ENCODE data around the gene TEAD4. TPM values are rescaled to one million over a fixed set of nuclear protein-coding genes. Genes with fewer than 3 reads are reported as not detected.

The TEAD4 gene
- total RNA-seq, 2 donors from 2014 or later = 35.7 to 82.5 TPM

DNA sequence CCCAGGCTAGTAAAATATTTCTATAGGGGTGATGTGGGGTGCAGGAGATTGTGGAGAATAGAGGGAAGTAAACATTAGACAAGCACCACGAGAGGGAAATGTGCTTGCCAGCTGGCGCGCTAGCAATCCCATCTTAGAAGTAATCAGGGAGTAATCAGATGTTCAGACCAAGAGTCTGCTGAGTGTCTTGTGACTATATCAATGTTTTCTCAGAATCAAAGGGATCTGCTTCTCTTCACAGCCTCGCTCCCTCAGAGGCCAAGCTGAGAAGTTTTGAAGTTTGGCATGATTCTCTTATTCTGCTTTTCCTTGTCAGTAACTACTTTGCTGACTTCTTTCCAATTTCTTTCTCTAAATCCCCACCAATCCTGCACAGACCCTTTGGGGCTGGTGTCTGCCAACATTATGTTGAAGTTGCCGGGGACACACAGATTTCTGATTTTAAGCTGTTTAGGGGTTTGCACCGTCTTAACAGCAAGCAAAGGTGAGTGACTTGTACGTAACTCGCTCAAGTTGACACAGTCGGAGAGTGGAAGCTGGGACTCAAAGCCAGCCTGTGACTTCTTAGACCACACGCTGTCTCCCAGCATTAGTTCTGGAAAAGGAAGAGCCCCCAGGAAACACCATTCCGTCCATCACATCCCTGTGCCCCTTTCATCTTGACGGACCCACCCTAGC, 96.0 kb downstream of the TEAD4 start:
- Histone ChIP-seq H3K27me3 (ENCODE audit: control insufficient read depth, insufficient read depth, low read length, poor library complexity, severe bottlenecking) (no peaks in the 10 kb centered on the region), H3K4me3 (ENCODE audit: low read length) (no peak overlapping the region), H3K36me3 (ENCODE audit: control insufficient read depth, insufficient read depth, low read length) (no peaks in the 10 kb centered on the region), H3K27ac (ENCODE audit: low read depth, low read length) (no peak overlapping the region), H3K9me3 (ENCODE audit: control insufficient read depth, low read length) (no peaks in the 10 kb centered on the region), H3K9ac (ENCODE audit: extremely low read depth, low read length, poor library complexity, severe bottlenecking) (no peak overlapping the region), H3K4me1 (ENCODE audit: control insufficient read depth, insufficient read depth, low read length) (no peaks in the 10 kb centered on the region)
- 83 to 84% methylated on average over 11 to 12 of the region's 12 CpGs for WGBS, 2 experiments (ENCODE audit: insufficient coverage in 1 of 2, insufficient read length in 1 of 2)
- H3K27me3 Mint-ChIP-seq (ENCODE audit: insufficient read depth) = peaks cover 8% of the 10 kb centered on the region
- DNase-seq = no peak
- H3K9me3 Mint-ChIP-seq = peaks cover 4% of the 10 kb centered on the region
- TF ChIP-seq, protein P1, sequence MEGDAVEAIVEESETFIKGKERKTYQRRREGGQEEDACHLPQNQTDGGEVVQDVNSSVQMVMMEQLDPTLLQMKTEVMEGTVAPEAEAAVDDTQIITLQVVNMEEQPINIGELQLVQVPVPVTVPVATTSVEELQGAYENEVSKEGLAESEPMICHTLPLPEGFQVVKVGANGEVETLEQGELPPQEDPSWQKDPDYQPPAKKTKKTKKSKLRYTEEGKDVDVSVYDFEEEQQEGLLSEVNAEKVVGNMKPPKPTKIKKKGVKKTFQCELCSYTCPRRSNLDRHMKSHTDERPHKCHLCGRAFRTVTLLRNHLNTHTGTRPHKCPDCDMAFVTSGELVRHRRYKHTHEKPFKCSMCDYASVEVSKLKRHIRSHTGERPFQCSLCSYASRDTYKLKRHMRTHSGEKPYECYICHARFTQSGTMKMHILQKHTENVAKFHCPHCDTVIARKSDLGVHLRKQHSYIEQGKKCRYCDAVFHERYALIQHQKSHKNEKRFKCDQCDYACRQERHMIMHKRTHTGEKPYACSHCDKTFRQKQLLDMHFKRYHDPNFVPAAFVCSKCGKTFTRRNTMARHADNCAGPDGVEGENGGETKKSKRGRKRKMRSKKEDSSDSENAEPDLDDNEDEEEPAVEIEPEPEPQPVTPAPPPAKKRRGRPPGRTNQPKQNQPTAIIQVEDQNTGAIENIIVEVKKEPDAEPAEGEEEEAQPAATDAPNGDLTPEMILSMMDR (conservative IDR thresholded peaks at IDR 0.05) = no peak
- H3K4me1 Mint-ChIP-seq = peaks cover 6% of the 10 kb centered on the region
- H3K36me3 Mint-ChIP-seq (ENCODE audit: low read depth) = no peaks in the 10 kb centered on the region
- no peak overlapping the region for H3K27ac Mint-ChIP-seq
- H3K4me3 Mint-ChIP-seq = no peak overlapping the region

DNA sequence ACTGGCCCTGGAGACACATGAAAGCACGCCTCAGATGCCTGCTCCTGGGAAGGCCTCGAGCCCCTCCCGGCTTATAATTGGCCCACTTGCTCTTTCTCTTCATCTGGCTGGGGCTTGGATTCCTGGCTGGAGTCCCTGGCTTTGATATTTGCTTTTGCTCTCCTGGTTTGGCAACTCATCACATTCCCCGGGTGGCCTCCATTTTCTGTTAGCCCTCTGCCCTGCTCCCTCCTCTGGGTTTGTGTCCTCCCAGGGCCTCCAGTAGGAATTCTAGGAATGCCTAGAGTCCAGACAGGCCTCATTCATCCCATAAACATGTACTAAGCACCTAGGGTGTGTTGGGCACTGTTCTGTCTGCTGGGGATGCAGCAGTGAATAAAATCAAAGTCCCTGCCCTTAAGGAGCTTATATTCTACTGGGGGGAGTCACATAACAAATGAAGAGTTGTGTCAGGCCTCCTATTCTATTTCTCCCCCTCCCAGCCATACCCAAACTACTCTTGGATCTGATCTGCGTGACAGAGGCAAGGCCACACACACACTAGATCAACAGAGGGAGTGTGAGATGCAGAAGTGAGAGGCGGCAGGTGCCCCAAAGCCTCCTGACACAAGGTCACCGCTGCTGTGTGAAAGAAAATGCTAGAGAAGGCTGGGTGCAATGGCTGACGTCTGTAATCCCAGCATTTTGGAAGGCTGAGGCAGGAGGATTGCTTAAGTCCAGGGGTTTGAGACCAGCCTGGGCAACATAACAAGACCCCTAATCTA, 96.7 kb downstream of the TEAD4 start:
- H3K9me3 Mint-ChIP-seq = peaks cover 4% of the 10 kb centered on the region
- H3K36me3 Mint-ChIP-seq (ENCODE audit: low read depth) = no peaks in the 10 kb centered on the region
- peaks cover 9% of the 10 kb centered on the region for H3K27me3 Mint-ChIP-seq (ENCODE audit: insufficient read depth)
- TF ChIP-seq, protein P1 (conservative IDR thresholded peaks at IDR 0.05) = no peak
- 81 to 89% methylated on average over 4 to 8 of the region's 8 CpGs for WGBS, 2 experiments (ENCODE audit: insufficient coverage in 1 of 2, insufficient read length in 1 of 2)
- Histone ChIP-seq H3K9ac (ENCODE audit: extremely low read depth, low read length, poor library complexity, severe bottlenecking) (no peak overlapping the region), H3K9me3 (ENCODE audit: control insufficient read depth, low read length) (no peaks in the 10 kb centered on the region), H3K36me3 (ENCODE audit: control insufficient read depth, insufficient read depth, low read length) (no peaks in the 10 kb centered on the region), H3K27ac (ENCODE audit: low read depth, low read length) (no peak overlapping the region), H3K4me1 (ENCODE audit: control insufficient read depth, insufficient read depth, low read length) (no peaks in the 10 kb centered on the region), H3K27me3 (ENCODE audit: control insufficient read depth, insufficient read depth, low read length, poor library complexity, severe bottlenecking) (no peaks in the 10 kb centered on the region), H3K4me3 (ENCODE audit: low read length) (no peak overlapping the region)
- peaks cover 6% of the 10 kb centered on the region for H3K4me1 Mint-ChIP-seq
- H3K4me3 Mint-ChIP-seq = no peak overlapping the region
- H3K27ac Mint-ChIP-seq = no peak overlapping the region
- peak; percentile 78 for DNase-seq

DNA sequence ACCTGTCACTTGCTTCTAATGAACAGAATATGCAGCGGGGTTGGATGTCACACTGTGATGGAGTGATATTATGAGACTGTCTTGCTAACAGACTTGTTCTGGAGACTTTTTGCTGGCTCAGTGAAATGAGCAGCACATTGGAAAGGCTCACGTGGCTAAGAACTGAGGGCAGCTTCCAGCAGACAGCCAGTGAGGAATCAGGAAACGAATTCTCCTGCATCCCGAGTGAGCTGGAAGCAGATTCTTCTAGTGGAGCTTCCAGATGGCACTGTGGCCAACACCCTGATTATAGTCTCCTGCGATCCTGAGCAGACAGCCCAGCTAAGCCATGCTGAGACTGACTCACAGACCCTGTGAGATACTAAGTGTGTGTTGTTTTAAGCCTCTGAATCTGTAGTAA, 101.9 kb downstream of the TEAD4 start:
- peaks cover 5% of the 10 kb centered on the region for H3K4me1 Mint-ChIP-seq
- WGBS, 2 experiments (ENCODE audit: insufficient coverage in 1 of 2, insufficient read length in 1 of 2) = 73 to 91% methylated on average over 4 to 5 of the region's 5 CpGs

More for the DNA sequence above, 101.9 kb downstream of the TEAD4 start:
- no peak overlapping the region for H3K27ac ChIP-seq (ENCODE audit: low read depth, low read length)
- H3K9ac ChIP-seq (ENCODE audit: extremely low read depth, low read length, poor library complexity, severe bottlenecking) = no peak overlapping the region
- H3K9me3 ChIP-seq (ENCODE audit: control insufficient read depth, low read length) = peaks cover 5% of the 10 kb centered on the region
- Mint-ChIP-seq H3K36me3 (ENCODE audit: low read depth) (peaks cover 3% of the 10 kb centered on the region), H3K9me3 (peaks cover 25% of the 10 kb centered on the region), H3K27ac (no peak overlapping the region), H3K27me3 (ENCODE audit: insufficient read depth) (peaks cover 7% of the 10 kb centered on the region), H3K4me3 (no peak overlapping the region)
- peak; percentile 35 for DNase-seq
- no peak overlapping the region for H3K4me3 ChIP-seq (ENCODE audit: low read length)
- H3K36me3 ChIP-seq (ENCODE audit: control insufficient read depth, insufficient read depth, low read length) = no peaks in the 10 kb centered on the region
- no peaks in the 10 kb centered on the region for H3K27me3 ChIP-seq (ENCODE audit: control insufficient read depth, insufficient read depth, low read length, poor library complexity, severe bottlenecking)
- TF ChIP-seq, protein P1 (conservative IDR thresholded peaks at IDR 0.05) = no peak
- no peaks in the 10 kb centered on the region for H3K4me1 ChIP-seq (ENCODE audit: control insufficient read depth, insufficient read depth, low read length)
